ENCODE measurements around the gene PHACTR1. TPM values are rescaled to one million over a fixed set of nuclear protein-coding genes. Genes with fewer than 3 reads are reported as not detected.

Gene PHACTR1
- total and polyA plus RNA-seq, 2 of the 4 experiments (the other 2 are of a cell fraction), result not detected

- Histone ChIP-seq H3K4ac (ENCODE audit: low read depth, low read length) (no peak overlapping the region), H2BK5ac (ENCODE audit: low read depth, low read length, poor library complexity, severe bottlenecking) (no peak overlapping the region)
These were observed 115.7 kb downstream of the PHACTR1 start for GRCh38 chr6:12832226-12832735.

More at GRCh38 chr6:12832226-12832735, 115.7 kb downstream of the PHACTR1 start:
- no peak overlapping the region for H4K8ac ChIP-seq (ENCODE audit: low read depth in 2 of 2, low read length in 2 of 2)
- ChIA-PET POLR2A (ENCODE audit: unreplicated experiment) (no interaction called here), CTCF (no interaction called here)
- no CpG with 5 or more reads among the region's 4 CpGs for WGBS, 2 experiments (ENCODE audit: extremely low coverage in 2 of 2, insufficient read length in 1 of 2)
- H3K4me3 ChIP-seq (ENCODE audit: insufficient read depth, low read depth, low read length), result no peak overlapping the region
- no peaks in the 10 kb centered on the region for H3K9me1 ChIP-seq (ENCODE audit: insufficient read depth, low read length)
- no peaks in the 10 kb centered on the region for H3K4me1 ChIP-seq (ENCODE audit: control insufficient read depth, insufficient read depth, low read length)
- no peaks in the 10 kb centered on the region for H3K27me3 ChIP-seq (ENCODE audit: control insufficient read depth, insufficient read depth, low read length)
- no peak overlapping the region for H3K9ac ChIP-seq (ENCODE audit: low read depth, low read length)
- H3K36me3 ChIP-seq (ENCODE audit: control insufficient read depth, insufficient read depth, low read length), result no peaks in the 10 kb centered on the region
- H2AK5ac ChIP-seq (ENCODE audit: low read depth, low read length), result no peak overlapping the region
- intact Hi-C loops (cut with micrococcal nuclease), result no loop called here
- H3K4me2 ChIP-seq (ENCODE audit: low read depth, low read length), result no peak overlapping the region
- H2AFZ ChIP-seq (replicated peaks; ENCODE audit: low read length, poor library complexity), result no peak overlapping the region
- H3K27ac ChIP-seq (ENCODE audit: insufficient read depth, low read length), result no peak overlapping the region
- no TSS peak for BruUV-seq (replicated peaks)
- no peaks in the 10 kb centered on the region for H4K20me1 ChIP-seq (ENCODE audit: insufficient read depth, low read length)
- H4K91ac ChIP-seq (ENCODE audit: insufficient read depth, low read depth, low read length), result no peak overlapping the region
- in situ Hi-C loops (cut with MboI; ENCODE audit: low sequenced_read_pairs), result no loop called here
- H2BK120ac ChIP-seq (ENCODE audit: low read depth, low read length), result no peak overlapping the region
- no peak overlapping the region for H3K18ac ChIP-seq (ENCODE audit: low read depth, low read length)
- H4K5ac ChIP-seq (ENCODE audit: low read depth, low read length), result no peak overlapping the region
- H3K56ac ChIP-seq (ENCODE audit: extremely low read depth, insufficient read depth, low read length), result no peak overlapping the region
- no peak for ATAC-seq (ENCODE audit: low read depth)
- H2BK20ac ChIP-seq (ENCODE audit: low read depth, low read length), result no peak overlapping the region
- no peak overlapping the region for H3K14ac ChIP-seq (replicated peaks; ENCODE audit: low read depth, low read length)
- H3K79me1 ChIP-seq (ENCODE audit: low read depth in 1 of 2, low read length in 2 of 2), result no peaks in the 10 kb centered on the region
- H2BK15ac ChIP-seq (ENCODE audit: low read depth, low read length), result no peak overlapping the region
- no peak overlapping the region for H3K23ac ChIP-seq (ENCODE audit: low read depth, low read length)
- H3K9me3 ChIP-seq (ENCODE audit: control insufficient read depth, insufficient read depth, low read length), result 0 out of 2 replicates have a peak, but pooled peaks cover 4% of the 10 kb centered on the region
- TF ChIP-seq FOS (IDR thresholded peaks at IDR 0.05; ENCODE audit: low read depth, low read length), result no peak
- DNase-seq, result no peak
- no peak overlapping the region for H2AK9ac ChIP-seq (replicated peaks; ENCODE audit: low read depth, low read length, poor library complexity)
- dilution Hi-C loops (cut with HindIII; ENCODE audit: low sequenced_read_pairs, unreplicated experiment), result no loop called here
